Measurements from ENCODE around the gene KIAA1217.
"Not testable (repeated sequence)": the region's sequence is repeated elsewhere in the genome, so short reads cannot be mapped to it uniquely, and the experiment has no call there.

KIAA1217 gene

GRCh38 chr10:24343686-24344085, 134.7 kb downstream of the KIAA1217 start:
- DNase-seq: no peak

GRCh38 chr10:24344279-24344678, 135.3 kb downstream of the KIAA1217 start:
- DNase-seq: peak; percentile 95

GRCh38 chr10:24344695-24345463, 135.9 kb downstream of the KIAA1217 start:
- DNase-seq: no peak

- no peak for DNase-seq
Measured at GRCh38 chr10:24346877-24347519, 138.1 kb downstream of the KIAA1217 start.

GRCh38 chr10:24349379-24350001, 140.6 kb downstream of the KIAA1217 start:
- peak; percentile 71 for DNase-seq

- peak; percentile 59 for DNase-seq
Measured at GRCh38 chr10:24350070-24350921, 141.4 kb downstream of the KIAA1217 start.

- not testable (repeated sequence) for DNase-seq
Measured at GRCh38 chr10:24350922-24351225, 141.9 kb downstream of the KIAA1217 start.

GRCh38 chr10:24351961-24352360, 143.0 kb downstream of the KIAA1217 start:
- DNase-seq: peak; percentile 26

- DNase-seq: no peak
Measured at GRCh38 chr10:24352399-24352798, 143.5 kb downstream of the KIAA1217 start.

- no peak for DNase-seq
Measured at GRCh38 chr10:24353319-24353718, 144.4 kb downstream of the KIAA1217 start.

GRCh38 chr10:24355056-24355688, 146.2 kb downstream of the KIAA1217 start:
- DNase-seq: no peak

- no peak for DNase-seq
Measured at GRCh38 chr10:24357344-24358004, 148.5 kb downstream of the KIAA1217 start.

- DNase-seq: no peak
Measured at GRCh38 chr10:24358022-24358421, 149.1 kb downstream of the KIAA1217 start.

GRCh38 chr10:24360282-24361127, 151.6 kb downstream of the KIAA1217 start:
- peak; percentile 42 for DNase-seq

GRCh38 chr10:24363070-24363469, 154.1 kb downstream of the KIAA1217 start:
- no peak for DNase-seq

GRCh38 chr10:24367688-24368087, 158.8 kb downstream of the KIAA1217 start:
- no peak for DNase-seq

GRCh38 chr10:24370877-24371276, 161.9 kb downstream of the KIAA1217 start:
- no peak for DNase-seq

- no peak for DNase-seq
Measured at GRCh38 chr10:24371396-24371795, 162.5 kb downstream of the KIAA1217 start.

- DNase-seq: no peak
Measured at GRCh38 chr10:24374134-24374915, 165.4 kb downstream of the KIAA1217 start.

- DNase-seq: no peak
Measured at GRCh38 chr10:24375510-24375909, 166.6 kb downstream of the KIAA1217 start.
